ENCODE results near the gene RENBP. TPM values are rescaled to one million over a fixed set of nuclear protein-coding genes. Genes with fewer than 3 reads are reported as not detected.

RENBP gene
- total RNA-seq, 4 donors from 2014 or later, result 1.8 to 2.6 (median 2.0) TPM

GRCh38 chrX:153903238-153903980 lies 41.0 kb downstream of the RENBP start:
- Histone ChIP-seq H3K9me3 (no peaks in the 10 kb centered on the region), H3K36me3 (no peaks in the 10 kb centered on the region), H3K4me3 (peak overlapping the region in 1 of 4 donors; percentile 45), H3K4me1 (peaks cover 0 to 9% of the 10 kb centered on the region in 2 donors), H3K27me3 (peaks cover 0 to 1% (median 0%) of the 10 kb centered on the region in 3 donors), H3K27ac (peak overlapping the region in 3 of 4 donors; percentile 40 to 55 (median 48))
- ATAC-seq, result no peak
- no peak for DNase-seq
- TF ChIP-seq POLR2A (IDR thresholded peaks at IDR 0.05) (no peak), CTCF (IDR thresholded peaks at IDR 0.05 in 4 of 5, conservative IDR thresholded peaks at IDR 0.05 in 1 of 5) (no peak)
- in situ Hi-C loops (cut with MboI; ENCODE audit: low sequenced_read_pairs in 4 of 4) (no loop called here), intact Hi-C loops (cut with DNase I; ENCODE audit: low total_unique reads) (no loop called here)

- DNase-seq (no peak), ATAC-seq (no peak)
- no peak overlapping the region for H3K4me3 ChIP-seq
- H3K27ac ChIP-seq, result no peak overlapping the region
- peaks cover 0 to 9% of the 10 kb centered on the region in 2 donors for H3K4me1 ChIP-seq
- no peaks in the 10 kb centered on the region for H3K9me3 ChIP-seq
- H3K36me3 ChIP-seq, result no peaks in the 10 kb centered on the region
- intact Hi-C loops (cut with DNase I; ENCODE audit: low total_unique reads), result no loop called here
- H3K27me3 ChIP-seq, result peaks cover 0 to 4% (median 0%) of the 10 kb centered on the region in 3 donors
- in situ Hi-C loops (cut with MboI; ENCODE audit: low sequenced_read_pairs in 4 of 4), result no loop called here
- TF ChIP-seq CTCF (IDR thresholded peaks at IDR 0.05 in 4 of 5, conservative IDR thresholded peaks at IDR 0.05 in 1 of 5) (no peak), POLR2A (IDR thresholded peaks at IDR 0.05) (no peak)
Observed at GRCh38 chrX:153902385-153902784, 42.1 kb downstream of the RENBP start.

- Histone ChIP-seq H3K4me1 (peaks cover 0 to 9% of the 10 kb centered on the region in 2 donors), H3K27ac (no peak overlapping the region), H3K27me3 (peaks cover 0 to 4% (median 0%) of the 10 kb centered on the region in 3 donors), H3K9me3 (no peaks in the 10 kb centered on the region), H3K4me3 (no peak overlapping the region), H3K36me3 (no peaks in the 10 kb centered on the region)
- ATAC-seq (no peak), DNase-seq (no peak)
- TF ChIP-seq POLR2A (IDR thresholded peaks at IDR 0.05) (no peak), CTCF (IDR thresholded peaks at IDR 0.05 in 4 of 5, conservative IDR thresholded peaks at IDR 0.05 in 1 of 5) (no peak)
- in situ Hi-C loops (cut with MboI; ENCODE audit: low sequenced_read_pairs in 4 of 4), result no loop called here
- intact Hi-C loops (cut with DNase I; ENCODE audit: low total_unique reads), result no loop called here
Observed at GRCh38 chrX:153901753-153902140, 42.7 kb downstream of the RENBP start.

- in situ Hi-C loops (cut with MboI; ENCODE audit: low sequenced_read_pairs in 4 of 4), result no loop called here
- intact Hi-C loops (cut with DNase I; ENCODE audit: low total_unique reads), result no loop called here
- TF ChIP-seq POLR2A (IDR thresholded peaks at IDR 0.05) (no peak), CTCF (IDR thresholded peaks at IDR 0.05 in 4 of 5, conservative IDR thresholded peaks at IDR 0.05 in 1 of 5) (no peak)
- peaks cover 0 to 4% (median 0%) of the 10 kb centered on the region in 3 donors for H3K27me3 ChIP-seq
- ATAC-seq, result peak in 1 of 2 donors; percentile 62
- H3K27ac ChIP-seq, result no peak overlapping the region
- no peaks in the 10 kb centered on the region for H3K9me3 ChIP-seq
- DNase-seq, result peak; percentile 31 to 45
- no peak overlapping the region for H3K4me3 ChIP-seq
- no peaks in the 10 kb centered on the region for H3K36me3 ChIP-seq
- H3K4me1 ChIP-seq, result peaks cover 0 to 9% of the 10 kb centered on the region in 2 donors
Observed at GRCh38 chrX:153900831-153901752, 43.4 kb downstream of the RENBP start.
